ENCODE measurements around the gene OR5K4. TPM values are rescaled to one million over a fixed set of nuclear protein-coding genes. Genes with fewer than 3 reads are reported as not detected.

Gene OR5K4
- polyA plus RNA-seq, 1 donor (not counting 4 experiments of a cell fraction or from before 2014, with no cell fraction given): not detected

DNA sequence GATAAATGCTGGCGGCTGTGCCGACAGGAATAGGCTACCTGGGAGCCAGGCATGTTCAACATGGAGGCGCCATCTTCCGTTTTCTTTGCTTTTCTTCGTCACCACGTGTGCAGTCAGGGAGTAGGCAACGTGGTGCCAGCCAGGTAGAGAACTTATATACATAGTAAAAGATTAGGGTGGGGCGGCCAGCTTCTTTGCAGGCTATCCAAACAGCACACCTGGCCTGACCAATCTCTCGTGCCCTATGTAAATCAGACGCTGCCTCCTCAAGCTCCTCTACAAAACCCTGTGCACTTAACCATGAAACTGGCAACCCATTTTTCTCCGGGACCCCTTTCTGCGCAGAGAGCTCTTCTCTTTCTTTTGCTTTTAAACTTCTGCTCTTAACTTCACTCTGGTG, 28.6 kb upstream of the OR5K4 start:
- H3K79me2 ChIP-seq (ENCODE audit: control insufficient read depth, insufficient read depth, low read length): no peaks in the 10 kb centered on the region
- no peak overlapping the region for H3K4me2 ChIP-seq (ENCODE audit: control insufficient read depth, extremely low read depth, insufficient read depth, low read depth, low read length)
- no peaks in the 10 kb centered on the region for H3K36me3 ChIP-seq (ENCODE audit: control insufficient read depth in 2 of 2, extremely low read depth in 1 of 2, insufficient read depth in 2 of 2, low read length in 2 of 2)
- no peak overlapping the region for H3K9ac ChIP-seq (ENCODE audit: control insufficient read depth, extremely low read depth, insufficient read depth, low read length)
- DNase-seq (ENCODE audit: low read depth, low spot score) (no peak), FAIRE-seq (no peak)
- no peak overlapping the region for H3K27ac ChIP-seq (ENCODE audit: control insufficient read depth, insufficient read depth, low read length)
- H3K4me1 ChIP-seq (ENCODE audit: control insufficient read depth, extremely low read depth, insufficient read depth, low read length): no peaks in the 10 kb centered on the region
- TF ChIP-seq EZH2 (IDR thresholded peaks at IDR 0.05; ENCODE audit: low read length) (no peak), CTCF (optimal IDR thresholded peaks at IDR 0.05 in 1 of 3, IDR thresholded peaks at IDR 0.05 in 1 of 3, conservative IDR thresholded peaks at IDR 0.05 in 1 of 3; ENCODE audit: extremely low read depth in 1 of 3, insufficient read depth in 2 of 3, low read length in 3 of 3) (no peak)
- H2AFZ ChIP-seq (ENCODE audit: control insufficient read depth, low read length): no peak overlapping the region
- H3K9me3 ChIP-seq (ENCODE audit: control insufficient read depth, low read depth, low read length): no peaks in the 10 kb centered on the region
- no peaks in the 10 kb centered on the region for H4K20me1 ChIP-seq (ENCODE audit: control insufficient read depth, extremely low read depth, insufficient read depth, low read length)
- H3K9me1 ChIP-seq (ENCODE audit: control insufficient read depth, extremely low read depth, insufficient read depth, low read length): no peaks in the 10 kb centered on the region
- peaks cover 2% of the 10 kb centered on the region for H3K27me3 ChIP-seq (ENCODE audit: control insufficient read depth, extremely low read depth, insufficient read depth, low read length)
- dilution Hi-C loops (cut with MboI; ENCODE audit: extremely low pct_ligation_motif_present, low sequenced_read_pairs): no loop called here
- no peak overlapping the region for H3K4me3 ChIP-seq (ENCODE audit: control insufficient read depth in 2 of 3, extremely low read depth in 1 of 3, insufficient read depth in 2 of 3, low read depth in 1 of 3, low read length in 3 of 3)

DNA sequence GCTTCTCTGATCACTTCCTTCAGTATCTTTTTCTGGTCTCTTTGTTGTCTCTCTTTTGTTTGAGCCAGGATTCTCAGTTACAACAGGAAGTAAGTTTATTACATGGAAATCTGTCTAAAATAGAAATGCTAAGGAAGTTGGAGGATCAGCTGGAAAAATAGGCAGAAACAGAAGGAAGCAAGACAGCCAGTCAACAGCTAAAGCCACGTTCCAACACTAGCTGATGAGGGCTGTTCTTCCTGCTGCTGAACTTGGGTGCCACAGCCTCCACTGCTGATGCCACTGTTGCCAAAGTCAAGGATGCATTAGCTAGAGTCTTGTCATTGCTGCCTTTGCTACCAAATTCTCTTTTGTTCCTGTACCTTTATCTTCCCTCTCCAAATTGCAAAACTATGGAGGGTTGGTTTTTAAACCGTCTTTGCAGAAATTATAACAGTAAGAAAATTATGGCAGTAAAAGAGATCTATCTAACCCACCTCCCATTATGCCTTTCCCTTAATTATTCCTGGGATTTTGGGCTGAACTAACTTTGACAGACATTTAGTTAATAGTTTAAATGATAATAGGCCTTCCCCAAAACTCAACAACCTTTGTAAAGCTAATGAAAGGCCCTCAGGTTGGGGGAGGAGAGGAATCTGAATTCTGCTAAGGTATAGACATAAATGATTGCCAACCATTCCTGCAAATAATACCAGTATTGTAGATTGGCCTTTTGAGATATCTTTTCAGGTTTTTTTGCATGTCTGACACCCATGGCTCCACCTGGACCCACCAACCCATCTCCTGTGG, 27.4 kb upstream of the OR5K4 start:
- Histone ChIP-seq H3K4me3 (ENCODE audit: control insufficient read depth in 2 of 3, extremely low read depth in 1 of 3, insufficient read depth in 2 of 3, low read depth in 1 of 3, low read length in 3 of 3) (no peak overlapping the region), H3K4me1 (ENCODE audit: control insufficient read depth, extremely low read depth, insufficient read depth, low read length) (no peaks in the 10 kb centered on the region), H2AFZ (ENCODE audit: control insufficient read depth, low read length) (no peak overlapping the region), H3K4me2 (ENCODE audit: control insufficient read depth, extremely low read depth, insufficient read depth, low read depth, low read length) (no peak overlapping the region), H3K27ac (ENCODE audit: control insufficient read depth, insufficient read depth, low read length) (no peak overlapping the region), H4K20me1 (ENCODE audit: control insufficient read depth, extremely low read depth, insufficient read depth, low read length) (no peaks in the 10 kb centered on the region), H3K36me3 (ENCODE audit: control insufficient read depth in 2 of 2, extremely low read depth in 1 of 2, insufficient read depth in 2 of 2, low read length in 2 of 2) (no peaks in the 10 kb centered on the region), H3K9me3 (ENCODE audit: control insufficient read depth, low read depth, low read length) (no peaks in the 10 kb centered on the region), H3K79me2 (ENCODE audit: control insufficient read depth, insufficient read depth, low read length) (no peaks in the 10 kb centered on the region), H3K9ac (ENCODE audit: control insufficient read depth, extremely low read depth, insufficient read depth, low read length) (no peak overlapping the region), H3K9me1 (ENCODE audit: control insufficient read depth, extremely low read depth, insufficient read depth, low read length) (no peaks in the 10 kb centered on the region), H3K27me3 (ENCODE audit: control insufficient read depth, extremely low read depth, insufficient read depth, low read length) (peaks cover 2% of the 10 kb centered on the region)
- no peak for FAIRE-seq
- dilution Hi-C loops (cut with MboI; ENCODE audit: extremely low pct_ligation_motif_present, low sequenced_read_pairs): no loop called here
- no peak for DNase-seq (ENCODE audit: low read depth, low spot score)
- TF ChIP-seq EZH2 (IDR thresholded peaks at IDR 0.05; ENCODE audit: low read length) (no peak), CTCF (optimal IDR thresholded peaks at IDR 0.05 in 1 of 3, IDR thresholded peaks at IDR 0.05 in 1 of 3, conservative IDR thresholded peaks at IDR 0.05 in 1 of 3; ENCODE audit: extremely low read depth in 1 of 3, insufficient read depth in 2 of 3, low read length in 3 of 3) (no peak)
